ES-I3 (cell line): ENCODE data around the gene RAP1GAP2.

Experiments
- H3K36me3 ChIP-seq: 2 replicates; pipeline ENCODE4 v1.6.1; 2013; ENCODE audit warnings: mild to moderate bottlenecking, low read length, control low read depth, moderate library complexity; ENCODE audit not compliant: insufficient read depth
- H3K4me1 ChIP-seq: 2 replicates; pipeline ENCODE4 v1.6.1; 2013; ENCODE audit warnings: mild to moderate bottlenecking, control low read depth, low read length; ENCODE audit not compliant: insufficient read depth
- H3K9ac ChIP-seq: 2 replicates; pipeline ENCODE4 v1.6.1; 2013; ENCODE audit warnings: low read depth, mild to moderate bottlenecking, low read length, moderate library complexity
- H3K9me3 ChIP-seq: 2 replicates; pipeline ENCODE4 v1.6.1; 2013; ENCODE audit warnings: mild to moderate bottlenecking, low read length, moderate library complexity; ENCODE audit not compliant: control insufficient read depth, insufficient read depth

Gene RAP1GAP2

DNA sequence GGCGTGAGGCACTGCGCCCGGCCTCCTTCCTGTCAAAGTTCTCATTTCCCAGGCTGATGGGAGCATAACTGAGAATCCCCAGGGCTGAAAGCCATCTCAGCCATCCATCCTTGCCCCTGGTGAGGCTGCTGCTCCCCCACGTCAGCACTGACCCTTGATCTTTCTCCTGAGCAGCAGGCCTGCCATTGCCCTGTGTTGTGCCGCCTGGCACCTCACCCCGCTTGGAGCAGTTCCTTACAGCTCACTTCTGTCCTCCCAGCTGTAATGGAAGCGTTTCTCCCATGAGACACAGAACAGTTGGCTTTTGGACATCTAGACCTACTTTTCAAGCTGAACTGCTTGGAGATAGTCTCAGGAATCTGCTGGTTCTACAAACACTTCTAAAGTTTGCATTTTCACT is 215.7 kb downstream of the RAP1GAP2 start:
- no peaks in the 10 kb centered on the region for H3K4me1 ChIP-seq
- peaks cover 6% of the 10 kb centered on the region for H3K36me3 ChIP-seq
- no peak overlapping the region for H3K9ac ChIP-seq
- H3K9me3 ChIP-seq: no peaks in the 10 kb centered on the region

DNA sequence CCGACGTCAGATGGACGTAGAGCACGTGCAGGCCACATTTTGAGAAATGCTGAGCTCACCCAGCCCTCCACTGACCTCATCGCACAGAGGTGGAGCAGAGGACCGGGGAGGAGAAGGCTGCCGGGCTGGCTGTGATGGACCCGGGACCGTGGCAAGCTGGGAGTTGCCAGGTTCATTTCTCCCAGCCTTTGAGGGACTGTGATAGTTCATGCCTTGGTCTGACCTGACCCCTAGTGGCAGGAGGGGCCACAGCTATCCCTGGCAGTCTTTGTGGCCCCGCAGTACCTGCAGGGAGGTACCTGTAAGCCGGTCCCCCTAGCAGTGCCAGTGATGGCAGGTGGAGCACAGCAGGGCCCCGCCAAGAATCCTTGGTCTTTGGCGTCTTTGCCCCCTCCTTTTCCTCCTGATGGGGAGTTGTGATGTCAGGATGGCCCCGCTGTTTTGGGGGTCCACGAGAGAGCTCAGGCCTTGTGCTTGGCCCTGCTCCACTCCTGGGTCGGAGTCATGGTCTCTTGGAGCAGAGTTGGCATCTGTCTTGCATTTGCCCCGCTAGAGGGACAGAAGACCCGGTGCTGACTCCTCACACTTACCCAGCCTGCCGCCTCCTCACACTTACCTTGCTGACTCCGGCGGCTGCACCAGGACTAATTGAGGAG is 216.8 kb downstream of the RAP1GAP2 start:
- H3K4me1 ChIP-seq: no peaks in the 10 kb centered on the region
- peaks cover 8% of the 10 kb centered on the region for H3K36me3 ChIP-seq
- H3K9ac ChIP-seq: no peak overlapping the region
- H3K9me3 ChIP-seq: no peaks in the 10 kb centered on the region

DNA sequence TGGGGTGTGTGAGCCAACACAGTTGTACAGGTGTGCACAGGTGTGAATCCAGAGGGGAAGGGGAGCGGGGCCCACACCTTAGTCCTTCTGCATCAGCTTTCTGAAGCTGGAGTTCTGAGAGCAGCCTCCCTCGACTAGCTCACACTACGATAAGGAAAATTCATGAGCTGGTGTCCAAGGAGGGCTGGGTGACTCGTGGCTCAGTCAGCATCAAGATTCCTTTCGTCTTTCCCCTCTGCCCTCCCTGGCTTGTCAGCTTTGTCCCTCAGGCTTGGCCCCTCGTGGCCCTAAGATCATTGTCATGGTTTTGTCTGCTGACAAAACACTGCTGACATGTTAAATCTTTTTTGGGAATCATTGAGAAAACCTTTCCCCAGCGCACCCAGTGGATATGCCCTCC is 219.7 kb downstream of the RAP1GAP2 start:
- Histone ChIP-seq H3K9ac (no peak overlapping the region), H3K4me1 (no peaks in the 10 kb centered on the region), H3K36me3 (peaks cover 23% of the 10 kb centered on the region), H3K9me3 (no peaks in the 10 kb centered on the region)

DNA sequence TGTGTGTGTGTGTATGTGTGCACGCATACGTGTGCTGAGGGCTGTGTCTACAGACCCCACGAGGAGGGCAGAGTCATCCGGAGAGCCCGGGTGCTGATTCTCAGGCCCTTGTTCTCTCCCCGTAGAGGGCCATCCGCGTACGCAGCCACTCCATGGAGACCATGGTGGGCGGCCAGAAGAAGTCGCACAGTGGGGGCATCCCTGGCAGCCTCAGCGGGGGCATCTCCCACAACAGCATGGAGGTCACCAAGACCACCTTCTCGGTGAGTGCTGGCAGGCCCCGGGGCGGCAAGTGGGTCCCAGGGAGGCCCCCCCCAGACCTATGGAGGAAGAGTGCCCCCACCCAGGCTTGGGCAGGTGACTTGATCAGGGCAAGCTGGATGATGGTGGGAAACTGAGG is 221.7 kb downstream of the RAP1GAP2 start:
- Histone ChIP-seq H3K9ac (no peak overlapping the region), H3K36me3 (peaks cover 34% of the 10 kb centered on the region), H3K9me3 (peaks cover 5% of the 10 kb centered on the region; the same call in 1 of the 2 replicates), H3K4me1 (no peaks in the 10 kb centered on the region)

DNA sequence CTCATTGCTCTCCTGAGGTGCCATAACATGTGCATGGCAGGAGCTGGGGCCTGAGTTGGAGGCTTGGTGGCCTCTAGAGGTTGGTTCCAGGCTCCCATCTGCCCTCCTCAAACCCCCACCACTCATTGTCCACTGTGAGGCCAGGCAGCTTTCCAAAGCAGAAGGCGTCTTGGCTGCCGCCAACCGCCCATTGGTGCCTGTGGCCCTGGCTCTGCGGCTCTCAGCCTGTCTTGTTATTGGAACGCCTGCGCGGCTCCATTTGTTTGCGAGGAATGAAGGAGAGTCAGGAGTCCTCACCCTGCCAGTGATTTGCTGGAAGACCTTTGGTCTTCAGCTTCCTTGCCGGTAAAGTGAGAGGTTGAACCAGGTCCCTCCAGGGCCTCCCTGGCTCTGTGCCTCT is 223.5 kb downstream of the RAP1GAP2 start:
- H3K9me3 ChIP-seq: peaks cover 5% of the 10 kb centered on the region; the same call in 1 of the 2 replicates
- H3K9ac ChIP-seq: no peak overlapping the region
- H3K36me3 ChIP-seq: peaks cover 40% of the 10 kb centered on the region
- H3K4me1 ChIP-seq: no peaks in the 10 kb centered on the region

DNA sequence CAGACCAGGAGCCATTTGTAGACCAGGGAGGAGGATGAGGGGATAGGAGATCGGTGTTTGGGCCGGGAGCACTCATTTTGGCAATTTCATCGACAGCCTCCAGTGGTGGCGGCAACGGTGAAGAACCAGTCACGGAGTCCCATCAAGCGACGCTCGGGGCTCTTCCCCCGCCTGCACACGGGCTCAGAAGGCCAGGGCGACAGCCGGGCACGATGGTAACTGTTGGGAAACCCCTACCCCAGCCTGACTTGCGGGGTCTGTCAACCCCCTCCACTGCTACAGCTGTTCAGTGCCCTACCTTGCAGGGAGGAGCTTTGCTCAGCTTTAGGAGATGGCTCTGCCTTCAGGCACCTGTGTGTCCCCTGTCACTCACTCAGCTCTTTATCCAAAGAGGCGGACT is 224.1 kb downstream of the RAP1GAP2 start:
- Histone ChIP-seq H3K9ac (no peak overlapping the region), H3K4me1 (no peaks in the 10 kb centered on the region), H3K9me3 (peaks cover 5% of the 10 kb centered on the region; the same call in 1 of the 2 replicates), H3K36me3 (peaks cover 40% of the 10 kb centered on the region)

DNA sequence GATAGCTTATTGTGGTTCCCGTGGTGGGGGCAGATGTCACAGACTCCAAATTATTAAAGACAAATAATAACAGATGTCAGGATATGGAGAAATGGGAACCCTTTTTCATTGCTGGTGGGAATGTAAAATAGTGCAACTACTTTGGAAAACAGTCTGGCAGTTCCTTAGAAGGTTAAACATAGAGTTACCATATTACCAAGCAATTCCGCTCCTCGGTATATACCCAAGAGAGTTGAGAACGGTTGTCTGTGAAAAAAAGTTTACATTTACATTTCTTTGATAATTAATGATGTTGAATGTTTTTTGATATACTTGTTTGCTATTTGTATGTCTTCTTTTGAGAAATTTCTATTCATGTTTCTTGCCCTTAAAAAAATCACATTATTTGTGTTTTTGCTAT is 226.0 kb downstream of the RAP1GAP2 start:
- Histone ChIP-seq H3K4me1 (no peaks in the 10 kb centered on the region), H3K9me3 (peaks cover 5% of the 10 kb centered on the region; the same call in 1 of the 2 replicates), H3K36me3 (peaks cover 37% of the 10 kb centered on the region), H3K9ac (no peak overlapping the region)

DNA sequence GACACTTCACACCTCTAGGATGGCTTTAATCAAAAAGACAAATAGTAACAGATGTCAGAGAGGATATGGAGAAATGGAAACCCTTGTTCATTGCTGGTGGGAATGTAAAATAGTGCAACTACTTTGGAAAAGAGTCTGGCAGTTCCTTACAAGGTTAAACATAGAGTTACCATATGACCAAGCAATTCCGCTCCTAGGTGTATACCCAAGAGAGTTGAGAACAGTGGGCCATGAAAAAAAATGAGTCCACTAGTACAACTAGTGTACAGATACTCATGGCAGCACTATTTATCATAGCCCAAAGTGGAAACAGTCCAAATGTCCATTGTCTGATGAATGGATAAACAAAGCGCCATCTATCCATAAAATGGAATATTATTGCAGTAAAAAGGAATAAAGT is 228.1 kb downstream of the RAP1GAP2 start:
- no peaks in the 10 kb centered on the region for H3K4me1 ChIP-seq
- peaks cover 43% of the 10 kb centered on the region for H3K36me3 ChIP-seq
- H3K9ac ChIP-seq: no peak overlapping the region
- peaks cover 5% of the 10 kb centered on the region; the same call in 1 of the 2 replicates for H3K9me3 ChIP-seq

DNA sequence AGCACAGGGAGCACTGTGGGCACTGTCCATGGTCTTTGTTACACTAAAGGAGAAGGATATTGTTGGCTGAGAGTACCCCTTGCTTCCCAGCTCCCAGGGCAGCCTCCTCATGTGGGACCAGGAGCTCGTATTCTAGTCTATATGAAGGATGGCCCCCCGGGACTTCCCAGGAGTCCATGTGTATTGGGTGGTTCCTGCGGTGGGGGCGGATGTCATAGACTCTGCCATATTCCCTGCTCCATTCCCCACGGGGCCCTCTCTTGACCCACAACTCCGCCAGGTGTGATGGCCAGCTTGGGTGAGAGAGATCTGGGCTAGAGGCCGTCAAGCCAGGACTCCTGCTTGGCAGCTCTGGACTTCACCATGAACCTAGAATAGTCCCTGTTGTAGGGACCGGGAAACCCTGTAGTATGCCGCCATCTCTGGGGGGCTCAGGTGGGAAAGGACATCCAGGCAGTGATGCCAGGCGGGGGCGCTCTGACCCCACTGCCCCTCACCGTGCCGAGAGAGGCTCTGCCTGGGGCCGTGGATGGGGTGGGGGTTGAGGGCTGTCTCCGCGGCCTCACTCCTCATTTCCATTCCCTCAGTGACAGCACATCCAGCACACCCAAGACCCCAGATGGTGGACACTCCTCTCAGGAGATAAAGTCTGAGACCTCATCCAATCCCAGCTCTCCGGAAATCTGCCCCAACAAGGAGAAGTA is 229.3 kb downstream of the RAP1GAP2 start:
- H3K4me1 ChIP-seq: no peaks in the 10 kb centered on the region
- H3K9me3 ChIP-seq: peaks cover 5% of the 10 kb centered on the region; the same call in 1 of the 2 replicates
- no peak overlapping the region for H3K9ac ChIP-seq
- H3K36me3 ChIP-seq: peaks cover 40% of the 10 kb centered on the region

DNA sequence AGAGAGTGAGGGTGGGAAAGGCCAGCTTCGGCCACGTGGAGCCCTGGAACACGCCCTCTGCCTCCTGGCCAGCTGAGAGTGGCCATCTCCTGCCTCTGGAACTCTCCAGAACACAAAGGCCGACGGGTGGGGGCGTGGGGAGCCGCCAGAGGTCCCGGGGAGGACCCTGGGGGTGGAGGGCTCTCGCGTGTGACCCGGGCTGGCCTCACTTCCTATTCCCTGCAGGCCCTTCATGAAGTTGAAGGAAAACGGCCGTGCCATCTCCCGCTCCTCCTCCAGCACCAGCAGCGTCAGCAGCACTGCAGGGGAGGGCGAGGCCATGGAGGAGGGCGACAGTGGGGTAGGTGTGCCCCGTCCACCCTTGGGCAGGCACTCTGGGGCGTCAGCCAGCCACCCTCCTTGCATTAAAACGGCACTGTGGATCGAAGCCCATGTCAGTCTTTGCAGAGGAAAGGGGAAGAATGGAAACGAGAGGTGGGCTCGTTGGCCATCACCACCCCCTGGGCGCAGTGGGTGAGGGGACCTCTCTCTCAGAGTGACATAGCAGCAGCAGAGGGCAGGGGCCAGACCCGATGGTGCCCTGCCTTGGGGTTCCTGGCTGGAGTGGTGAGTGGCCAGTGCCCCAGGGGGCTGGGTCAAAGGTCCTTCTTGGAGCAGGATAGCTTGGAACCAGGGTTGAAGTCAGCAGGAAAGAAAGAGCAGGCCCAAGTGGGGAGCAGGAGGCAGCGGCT is 230.1 kb downstream of the RAP1GAP2 start:
- Histone ChIP-seq H3K36me3 (peaks cover 39% of the 10 kb centered on the region), H3K9me3 (peaks cover 5% of the 10 kb centered on the region; the same call in 1 of the 2 replicates), H3K9ac (no peak overlapping the region), H3K4me1 (no peaks in the 10 kb centered on the region)

DNA sequence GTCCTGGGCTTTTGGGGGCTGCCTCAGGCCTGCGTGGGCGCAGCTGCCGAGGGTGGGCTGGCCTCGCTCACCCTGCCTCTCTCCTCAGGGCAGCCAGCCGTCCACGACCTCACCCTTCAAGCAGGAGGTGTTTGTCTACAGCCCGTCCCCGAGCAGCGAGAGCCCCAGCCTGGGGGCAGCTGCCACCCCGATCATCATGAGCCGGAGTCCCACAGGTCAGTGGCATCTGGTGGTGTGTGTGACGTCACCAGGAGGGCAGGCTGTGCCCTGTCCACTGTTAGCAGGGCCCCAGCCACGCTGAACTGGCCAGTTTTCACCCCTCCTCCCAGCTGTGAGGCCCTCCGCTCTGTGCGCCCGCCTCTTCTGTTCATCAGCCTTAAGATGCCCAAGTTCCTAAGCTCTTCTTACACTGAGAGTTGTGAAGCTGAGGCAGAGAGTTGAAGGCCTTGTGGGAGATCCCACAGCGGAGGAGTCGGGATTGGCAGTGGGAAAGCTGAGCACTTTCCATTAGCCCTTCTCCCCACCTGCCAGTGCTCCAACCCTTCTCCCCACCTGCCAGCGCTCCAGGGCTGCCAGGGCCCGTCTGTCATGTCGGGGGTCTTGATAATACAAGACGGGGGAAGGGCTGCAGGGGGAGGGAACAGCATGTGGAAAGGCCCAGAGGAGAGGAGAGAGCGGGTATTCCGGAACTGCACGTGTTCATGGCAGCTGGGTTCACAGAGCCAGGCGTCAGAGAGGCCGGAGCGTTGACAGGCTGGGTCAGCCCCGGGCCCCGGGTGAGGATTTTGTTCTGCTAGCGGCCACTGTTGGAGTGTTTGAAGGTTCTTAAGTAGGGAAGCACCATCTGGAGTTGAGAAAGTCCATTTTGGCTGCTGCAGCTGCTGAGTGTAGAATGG is 230.9 kb downstream of the RAP1GAP2 start:
- Histone ChIP-seq H3K9ac (no peak overlapping the region), H3K36me3 (peaks cover 33% of the 10 kb centered on the region), H3K9me3 (0 out of 2 replicates have a peak, but pooled peaks cover under 1% of the 10 kb centered on the region), H3K4me1 (no peaks in the 10 kb centered on the region)

DNA sequence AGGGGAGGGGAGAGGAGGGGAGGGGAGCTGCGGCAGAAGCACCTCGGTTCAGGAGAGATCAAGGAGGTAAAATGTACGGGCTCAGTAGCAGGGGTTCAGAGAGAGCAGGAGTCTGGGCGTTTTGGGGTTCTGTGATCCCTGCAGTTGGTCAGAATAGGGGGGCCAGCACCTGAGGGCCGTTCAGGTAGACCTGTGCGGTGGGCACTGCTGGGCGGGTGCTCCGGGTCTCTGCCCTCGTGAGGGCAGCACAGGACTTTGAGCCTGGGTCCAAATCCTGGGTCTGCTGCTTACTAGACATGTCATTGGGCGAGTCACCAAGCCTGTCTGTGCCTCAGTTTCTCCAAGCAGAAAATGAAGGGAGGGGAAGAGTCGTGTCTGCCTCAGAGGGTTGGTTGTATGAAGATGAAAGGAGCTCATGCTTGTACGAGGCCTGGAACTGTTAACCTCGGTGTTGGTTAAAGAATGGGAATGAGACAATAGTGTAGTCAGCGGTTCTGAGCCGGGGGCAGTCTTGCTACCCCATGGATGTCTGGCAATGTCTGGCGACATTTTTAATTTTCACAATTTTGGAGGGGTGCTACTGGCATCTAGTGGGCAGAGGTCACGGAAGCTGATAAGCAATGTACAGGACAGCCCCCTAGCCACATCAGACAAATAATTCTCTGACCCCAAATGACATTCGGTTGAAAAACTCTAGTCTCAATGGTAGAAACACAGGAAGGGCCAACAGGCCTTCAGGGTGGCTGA is 231.7 kb downstream of the RAP1GAP2 start:
- Histone ChIP-seq H3K4me1 (no peaks in the 10 kb centered on the region), H3K9me3 (no peaks in the 10 kb centered on the region), H3K9ac (no peak overlapping the region), H3K36me3 (peaks cover 28% of the 10 kb centered on the region)

DNA sequence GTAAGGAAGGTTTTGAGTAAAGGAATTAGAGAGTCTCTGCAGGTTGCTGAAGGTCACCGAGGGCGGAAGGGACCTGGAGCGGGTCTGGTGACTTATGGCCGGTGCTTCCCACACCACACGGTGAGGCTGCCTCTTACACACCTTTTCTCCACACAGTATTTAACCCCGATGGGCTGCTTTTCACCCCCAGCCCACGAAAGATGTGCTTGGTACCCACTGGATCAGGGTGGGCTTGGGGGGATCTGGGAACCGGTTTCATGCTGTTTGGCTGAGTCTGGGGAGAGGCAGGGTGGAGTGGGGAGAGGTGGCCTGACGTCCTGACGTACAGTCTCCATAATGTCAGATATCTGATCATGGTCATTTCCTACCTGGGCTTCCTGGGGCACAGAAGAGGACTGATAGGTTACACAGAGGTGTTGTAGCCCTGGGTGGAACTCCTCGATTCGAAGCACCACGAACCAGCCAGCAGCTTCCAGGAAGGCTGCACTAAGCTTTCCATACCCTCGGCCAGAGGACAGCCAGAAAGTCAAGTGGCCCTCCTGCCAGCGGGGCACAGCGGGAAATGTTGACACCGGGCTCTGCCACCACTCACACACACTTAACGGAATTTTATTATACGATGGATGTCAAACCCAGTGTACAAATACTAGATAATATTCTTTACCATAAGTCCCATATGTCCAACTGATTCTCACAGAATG is 233.1 kb downstream of the RAP1GAP2 start:
- no peaks in the 10 kb centered on the region for H3K9me3 ChIP-seq
- no peak overlapping the region for H3K9ac ChIP-seq
- peaks cover 22% of the 10 kb centered on the region for H3K36me3 ChIP-seq
- no peaks in the 10 kb centered on the region for H3K4me1 ChIP-seq
